Activated CD8-positive, alpha-beta memory T cell treated with anti-CD3 and anti-CD28 coated beads, Interleukin-2, amount 50 U/mL, for 1 hour (primary cell): ENCODE measurements around the gene EXOC3L1.

Experiments
- DNase-seq: peaks from one replicate; pipeline ENCODE4 v3.0.0-alpha.2; 2020; ENCODE audit errors: extremely low read depth

Gene EXOC3L1

DNA sequence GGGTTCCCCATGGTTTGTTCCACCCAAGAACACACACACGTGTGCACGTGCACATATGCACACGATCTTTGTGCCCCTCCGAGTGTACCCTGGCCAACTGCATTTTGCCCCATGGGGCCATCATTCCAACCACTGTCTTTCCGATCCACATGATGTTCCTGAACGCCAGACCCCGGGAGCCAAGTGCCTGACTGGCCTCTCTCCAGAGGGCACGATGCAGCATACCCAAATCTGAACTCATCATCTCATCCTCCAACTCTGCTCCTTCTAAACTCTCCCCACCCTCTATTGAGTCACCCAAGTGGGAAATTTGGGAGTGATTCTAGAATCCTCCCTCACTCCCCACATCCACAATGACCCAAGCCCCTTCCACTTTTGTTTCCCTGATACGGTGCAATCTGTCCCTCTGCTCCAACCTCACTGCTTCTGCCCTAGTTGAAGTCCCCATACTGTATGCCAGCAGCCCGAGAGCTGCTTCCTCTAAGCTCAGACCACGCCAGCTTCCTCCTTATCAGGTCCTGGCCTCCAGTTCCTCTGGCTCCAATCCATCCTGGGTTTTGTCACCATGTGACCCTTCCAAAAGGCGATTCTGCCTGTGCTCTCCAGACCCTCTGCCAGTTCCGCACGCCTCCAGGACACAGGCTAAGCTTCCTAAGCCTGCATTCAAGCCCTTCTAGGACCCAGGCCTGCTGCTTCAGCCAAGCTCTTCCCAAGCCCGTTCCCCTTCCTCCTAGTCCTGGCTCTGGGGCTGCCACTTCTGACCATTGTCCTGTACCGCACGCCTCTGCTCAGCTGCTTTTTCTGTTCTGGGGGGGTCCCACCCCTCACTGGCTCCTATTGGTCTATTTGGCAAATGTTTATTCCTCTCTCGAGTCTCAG, 26.9 kb upstream of the EXOC3L1 start:
- DNase-seq: no peak

DNA sequence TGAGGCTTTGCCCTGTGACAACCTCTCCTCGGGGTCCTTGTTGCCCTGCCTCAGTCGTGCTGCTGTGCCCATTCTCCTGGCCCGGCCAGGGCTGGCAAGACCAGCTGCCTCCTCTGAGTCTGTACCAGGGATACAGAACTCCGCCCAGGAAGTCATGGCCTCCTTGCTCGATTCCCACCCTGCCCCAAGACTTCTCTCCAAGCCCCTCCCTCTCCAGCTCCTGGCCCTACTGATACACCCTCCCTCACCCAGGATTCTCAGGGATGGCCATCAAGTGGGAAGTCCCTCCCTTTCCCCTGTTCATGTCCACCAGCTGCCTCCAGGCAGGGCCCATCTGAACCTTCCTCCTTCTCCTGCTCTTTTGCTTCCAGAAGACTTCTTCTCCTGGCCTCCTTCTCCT, 25.8 kb upstream of the EXOC3L1 start:
- no peak for DNase-seq

DNA sequence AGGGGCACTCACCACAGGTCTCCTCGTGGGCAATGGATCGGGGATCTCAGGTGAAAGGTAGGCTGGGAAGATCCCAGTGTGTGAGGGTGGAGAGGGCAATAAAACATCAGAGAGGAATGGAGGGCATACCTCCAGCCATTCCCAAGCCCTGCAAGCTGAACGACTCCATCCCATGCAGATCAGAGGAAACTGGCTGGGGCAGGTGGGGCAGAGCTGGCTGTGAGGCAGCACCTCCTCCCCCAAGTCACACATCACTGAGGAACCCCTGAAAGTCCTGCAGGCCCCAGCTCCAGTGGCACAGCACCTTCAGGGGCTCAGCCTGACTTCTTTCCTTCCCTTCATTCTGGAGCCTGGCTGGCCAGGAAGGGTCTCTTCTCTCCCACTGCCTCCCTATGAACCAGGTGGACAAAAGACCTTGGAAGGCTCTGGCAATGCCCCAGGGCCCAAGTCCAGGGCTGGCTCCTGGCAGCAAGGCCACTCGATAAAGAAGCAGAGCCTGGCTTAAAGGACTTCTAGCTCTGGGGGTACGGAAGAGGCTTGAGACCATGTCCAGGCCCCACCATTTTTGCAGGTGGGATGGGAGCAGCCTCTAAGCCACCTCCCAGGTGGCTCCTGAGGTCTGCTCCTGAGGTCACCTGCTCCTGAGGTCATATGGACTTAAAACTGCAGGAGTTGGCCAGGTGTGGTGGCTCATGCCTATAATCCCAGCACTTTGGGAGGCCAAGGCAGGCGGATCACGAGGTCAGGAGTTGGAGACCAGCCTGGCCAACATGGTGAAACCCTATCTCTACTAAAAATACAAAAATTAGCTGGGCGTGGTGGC, 23.5 kb upstream of the EXOC3L1 start:
- DNase-seq: no peak

DNA sequence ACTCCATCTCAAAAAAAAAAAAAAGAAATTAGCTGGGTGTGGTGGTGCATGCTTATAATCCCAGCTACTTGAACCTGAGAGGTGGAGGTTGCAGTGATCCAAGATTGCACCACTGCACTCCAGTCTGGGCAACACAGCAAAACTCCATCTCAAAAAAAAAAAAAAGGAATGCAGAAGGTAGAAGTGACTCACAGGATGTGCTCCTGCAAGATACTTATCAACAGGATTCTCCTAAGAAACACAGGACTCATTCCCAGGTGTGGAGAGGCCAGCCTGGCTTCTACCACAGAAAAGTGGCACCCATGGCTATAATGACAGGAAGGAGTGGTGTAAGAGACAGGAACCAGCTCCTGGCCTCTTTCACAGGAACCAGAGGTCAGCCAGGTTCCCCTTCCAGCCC, 22.8 kb upstream of the EXOC3L1 start:
- no peak for DNase-seq

DNA sequence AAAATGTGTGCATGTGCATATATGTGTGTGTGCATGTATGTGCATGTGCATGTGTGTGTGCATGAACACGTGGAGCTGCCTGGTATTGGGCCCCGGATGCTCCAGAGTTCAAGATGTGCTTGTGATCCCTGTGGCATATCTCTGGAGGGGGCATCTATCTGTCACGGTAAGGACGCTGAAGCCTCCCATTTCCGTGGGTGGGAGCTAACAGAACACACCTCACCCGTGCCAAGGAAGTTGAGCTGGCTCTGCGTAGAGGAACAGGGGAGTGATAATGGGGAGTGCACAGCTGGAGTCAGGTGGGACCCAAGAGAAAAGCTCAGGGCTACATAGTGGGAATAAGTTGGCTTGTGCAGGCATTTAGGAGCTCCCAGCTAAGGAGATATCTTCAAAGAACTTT, 21.7 kb upstream of the EXOC3L1 start:
- no peak for DNase-seq

DNA sequence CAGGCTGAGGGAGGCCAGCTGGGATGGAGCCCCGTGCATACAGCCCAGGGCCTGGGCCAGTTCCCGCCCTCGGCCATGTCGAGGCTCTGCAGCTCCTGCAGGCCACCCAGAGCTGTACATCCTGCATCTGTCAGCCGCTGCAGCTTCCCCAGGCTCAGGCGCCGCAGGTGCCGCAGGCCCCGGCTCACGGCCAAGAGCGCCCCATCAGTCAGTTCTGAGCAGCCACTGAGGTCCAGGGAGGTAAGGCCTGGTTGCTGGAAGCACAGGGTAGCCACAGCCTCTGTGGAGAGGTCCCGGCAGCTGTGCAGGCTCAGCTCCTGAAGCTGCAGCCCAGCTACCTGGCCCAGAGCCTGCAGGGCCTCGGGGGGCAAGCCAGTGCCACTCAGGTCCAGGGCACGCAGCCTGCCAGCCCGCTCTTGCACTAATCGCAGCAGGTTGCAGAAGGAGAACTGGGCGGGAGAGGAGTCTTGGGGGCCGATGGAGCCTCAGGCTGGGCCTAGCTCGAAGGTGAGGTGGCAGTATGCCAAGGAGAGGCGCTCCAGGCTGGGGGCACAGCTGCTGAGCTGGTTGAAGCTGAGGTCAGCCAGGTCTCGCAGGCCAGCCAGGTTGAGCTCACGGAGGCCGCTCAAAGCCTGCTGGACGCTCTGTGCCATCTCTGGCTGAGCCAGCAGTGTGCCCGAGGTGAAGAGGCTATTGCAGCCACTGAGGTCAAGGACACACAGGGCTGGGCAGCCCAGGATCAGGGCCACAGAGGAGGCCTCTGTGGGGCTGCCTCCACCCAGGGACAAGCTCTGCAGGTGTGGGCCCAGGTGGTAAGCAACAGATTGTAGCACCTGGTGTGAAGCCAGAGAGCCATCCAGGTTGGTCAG, 20.4 kb upstream of the EXOC3L1 start:
- no peak for DNase-seq

DNA sequence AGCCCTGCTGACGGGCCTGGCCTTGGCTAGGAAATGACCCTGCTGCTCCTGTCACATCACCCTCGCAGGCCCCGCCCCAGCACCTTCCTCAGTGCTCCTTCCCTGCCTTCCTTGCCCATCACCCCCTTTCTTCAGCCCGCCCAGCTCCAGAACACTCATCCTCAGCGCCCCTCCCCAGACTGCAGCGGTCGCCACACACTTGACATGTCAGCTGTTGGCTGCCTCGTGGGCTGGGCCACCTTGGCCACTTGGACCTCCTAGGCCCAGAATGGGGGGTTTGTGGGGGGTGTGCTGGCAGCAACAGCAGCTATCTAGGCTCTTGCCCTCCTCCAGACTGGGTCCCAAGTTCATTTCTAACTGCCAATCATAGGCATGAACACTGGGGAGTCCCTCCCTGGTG, 19.6 kb upstream of the EXOC3L1 start:
- no peak for DNase-seq

DNA sequence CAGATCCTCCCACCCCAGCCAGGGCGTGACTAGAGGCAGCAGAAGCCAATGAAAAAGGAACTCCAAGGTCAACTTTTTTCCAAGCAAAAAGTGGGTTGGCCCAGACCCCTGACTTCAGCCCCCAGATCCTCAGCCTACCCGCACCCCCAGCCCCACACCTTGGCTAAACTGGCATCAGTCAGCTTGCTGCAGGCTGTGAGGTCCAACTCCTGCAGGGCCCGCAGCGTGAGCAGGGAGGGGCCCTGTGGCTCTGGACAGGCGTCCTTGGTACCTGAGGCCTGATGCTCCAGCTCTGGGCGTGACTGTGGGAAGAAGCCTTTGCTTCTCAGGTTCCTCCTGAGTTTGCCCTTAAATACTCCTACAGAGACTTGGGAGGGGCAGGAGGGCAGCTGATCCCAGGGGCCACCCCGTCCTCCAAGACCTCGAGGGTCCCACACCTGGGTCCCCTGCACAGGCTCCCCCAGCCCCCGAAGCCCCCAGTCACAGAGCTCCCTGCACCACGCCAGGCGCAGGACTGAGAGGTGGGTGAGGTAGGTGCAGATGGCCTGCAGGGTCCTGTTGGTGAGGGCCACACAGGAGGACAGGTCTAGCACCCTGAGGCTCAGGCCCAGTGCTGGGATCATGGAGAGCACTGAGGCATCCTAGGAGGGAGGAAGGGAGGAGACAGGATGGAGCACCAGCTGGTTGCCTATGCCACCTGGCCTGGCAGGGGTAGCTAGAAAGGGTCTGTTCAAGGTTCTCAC, 18.4 kb upstream of the EXOC3L1 start:
- DNase-seq: no peak

DNA sequence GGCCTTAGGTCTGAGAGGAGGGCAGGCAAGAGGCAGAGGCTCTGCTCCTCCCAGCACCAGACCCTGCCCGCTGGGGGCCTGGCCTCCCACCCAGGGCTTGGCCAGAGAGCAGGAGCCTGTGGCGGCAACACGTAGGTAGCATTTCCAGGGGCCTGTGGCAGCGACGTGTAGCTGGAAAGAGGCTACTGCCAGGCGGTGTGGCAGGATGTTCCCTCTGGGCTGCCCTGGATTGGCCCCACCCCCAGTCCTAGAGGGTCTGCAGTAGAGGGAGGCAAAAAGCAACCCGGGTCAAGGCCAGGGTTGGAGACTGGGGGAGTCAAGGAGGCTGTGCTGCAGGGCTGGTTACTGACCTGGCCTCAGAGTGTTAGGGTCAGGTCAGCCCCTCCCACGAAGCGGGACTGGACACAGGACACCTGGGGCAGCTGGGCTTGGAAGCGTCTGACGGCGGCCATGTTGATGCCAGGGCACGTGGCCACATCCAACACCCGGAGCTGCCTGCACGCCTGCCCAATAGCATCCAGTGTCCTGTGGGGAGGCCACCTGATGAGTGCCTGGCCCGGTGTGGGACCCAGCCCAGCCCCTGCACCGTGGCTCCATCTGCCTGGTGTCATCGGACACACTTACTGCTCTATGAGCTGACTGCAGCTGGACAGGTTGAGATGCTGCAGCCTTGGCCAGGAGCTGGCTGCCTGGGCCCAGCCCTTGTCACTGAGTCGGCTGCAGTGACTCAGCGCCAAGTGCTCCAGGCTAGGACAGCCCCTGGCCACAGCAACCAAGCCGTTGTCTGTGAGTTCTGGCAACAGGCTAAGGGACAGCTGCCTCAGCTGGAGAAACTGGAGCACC, 17.5 kb upstream of the EXOC3L1 start:
- DNase-seq: no peak

DNA sequence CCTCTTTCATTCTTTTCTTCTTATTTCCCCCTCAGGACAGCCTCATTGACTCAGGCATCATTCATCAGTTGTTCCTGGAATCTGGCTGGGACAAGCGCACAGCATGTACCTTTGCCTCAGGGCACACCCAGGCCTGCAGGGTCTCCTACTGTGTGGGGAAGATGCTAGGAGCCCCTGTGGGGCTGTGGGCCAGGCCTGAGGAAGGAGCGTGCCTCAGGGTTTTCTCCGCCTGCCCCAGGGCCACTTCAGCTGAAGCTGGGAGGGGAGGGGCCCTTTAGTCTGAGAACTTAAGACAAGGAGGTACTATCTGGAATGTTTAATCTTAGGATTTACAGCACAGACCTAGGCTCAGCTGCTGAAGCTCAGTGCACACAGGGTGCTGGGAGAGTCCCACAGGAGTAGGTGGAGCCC, 16.9 kb upstream of the EXOC3L1 start:
- DNase-seq: no peak

DNA sequence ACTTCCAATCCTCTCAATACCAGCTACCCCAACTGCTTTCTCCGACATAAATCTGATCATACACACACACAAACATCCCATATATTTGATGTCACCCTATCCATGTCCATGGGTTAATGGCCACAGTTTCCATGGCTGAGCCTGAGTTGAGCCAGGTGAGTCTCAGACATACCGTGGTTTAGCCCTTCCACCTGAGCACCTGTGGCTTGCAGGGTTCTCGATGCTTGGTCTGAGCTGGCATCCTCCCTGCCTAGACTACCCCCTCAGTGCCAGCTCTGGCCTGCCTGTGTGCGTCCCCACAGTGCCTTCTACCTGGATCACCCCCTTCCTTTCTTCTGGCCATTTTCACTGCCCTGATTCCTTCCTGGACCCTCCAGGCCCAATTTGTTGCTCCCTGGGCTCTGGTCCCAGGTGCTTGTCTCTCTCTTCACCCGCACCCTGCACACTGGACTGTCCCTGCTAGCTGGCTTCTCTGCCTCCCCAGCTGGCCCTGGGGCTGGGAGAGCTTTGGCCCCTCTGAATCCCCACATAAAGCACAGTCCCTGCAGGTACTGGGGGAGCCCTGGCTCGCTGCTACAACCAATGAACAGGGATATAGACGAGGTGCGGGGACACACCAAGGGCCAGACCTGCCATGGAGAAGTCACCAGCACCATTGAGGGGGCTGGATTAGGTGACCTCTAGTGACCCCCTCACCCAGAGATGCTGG, 16.3 kb upstream of the EXOC3L1 start:
- DNase-seq: no peak

DNA sequence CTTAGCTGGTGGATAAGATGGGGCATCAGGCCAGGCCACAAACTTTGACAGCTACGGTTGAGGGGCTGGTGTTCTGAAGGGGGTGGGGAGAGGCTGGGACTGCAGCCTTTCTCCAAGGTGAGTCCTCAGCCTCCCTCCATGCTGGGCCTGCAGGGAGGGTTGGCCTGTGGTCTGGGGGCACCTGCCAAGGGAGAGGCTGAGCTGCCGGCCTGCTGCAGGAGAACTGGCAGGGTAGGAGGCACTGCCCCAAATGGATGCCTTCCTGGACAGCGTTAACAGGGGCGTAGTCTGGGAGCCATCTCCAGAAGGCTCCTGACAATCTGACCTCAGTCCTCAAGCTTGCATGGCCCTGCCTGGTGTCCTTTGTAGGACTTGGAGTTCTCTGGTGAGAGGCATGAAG, 14.1 kb upstream of the EXOC3L1 start:
- DNase-seq: no peak

DNA sequence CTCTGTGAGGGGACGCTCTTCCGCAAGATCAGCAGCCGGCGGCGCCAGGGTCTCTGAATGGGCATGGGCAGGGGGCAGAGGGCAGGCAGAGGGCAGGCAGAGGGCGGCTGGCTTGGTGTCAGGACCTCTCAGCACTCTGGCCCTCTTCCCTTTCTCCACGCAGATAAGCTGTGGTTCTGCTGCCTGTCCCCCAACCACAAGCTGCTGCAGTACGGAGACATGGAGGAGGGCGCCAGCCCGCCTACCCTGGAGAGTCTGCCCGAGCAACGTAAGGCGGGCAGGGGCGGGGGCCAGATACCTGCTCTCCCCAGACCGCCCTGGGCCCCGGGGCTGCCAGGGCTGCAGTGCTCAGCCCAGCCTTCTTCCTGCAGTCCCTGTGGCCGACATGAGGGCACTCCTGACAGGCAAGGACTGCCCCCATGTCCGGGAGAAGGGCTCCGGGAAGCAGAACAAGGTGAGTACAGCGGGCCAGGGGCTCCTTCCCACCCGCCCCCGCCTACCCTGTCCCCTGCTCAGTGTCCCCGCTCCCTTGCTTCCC, 13.1 kb upstream of the EXOC3L1 start:
- no peak for DNase-seq

DNA sequence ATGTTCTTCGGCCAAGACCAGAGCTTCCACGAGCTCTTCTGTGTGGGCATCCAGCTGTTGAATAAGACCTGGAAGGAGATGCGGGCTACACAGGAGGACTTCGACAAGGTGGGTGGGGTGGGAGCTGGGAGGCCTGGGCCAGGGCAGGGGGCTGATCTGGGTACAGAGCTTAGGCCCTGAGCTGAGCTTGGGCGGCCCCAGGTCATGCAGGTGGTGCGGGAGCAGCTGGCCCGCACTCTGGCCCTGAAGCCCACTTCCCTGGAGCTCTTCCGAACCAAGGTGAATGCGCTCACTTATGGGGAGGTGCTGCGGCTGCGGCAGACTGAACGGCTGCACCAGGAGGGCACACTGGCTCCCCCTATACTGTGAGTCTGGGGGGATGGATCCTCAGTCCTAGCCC, 12.5 kb upstream of the EXOC3L1 start:
- DNase-seq: no peak

DNA sequence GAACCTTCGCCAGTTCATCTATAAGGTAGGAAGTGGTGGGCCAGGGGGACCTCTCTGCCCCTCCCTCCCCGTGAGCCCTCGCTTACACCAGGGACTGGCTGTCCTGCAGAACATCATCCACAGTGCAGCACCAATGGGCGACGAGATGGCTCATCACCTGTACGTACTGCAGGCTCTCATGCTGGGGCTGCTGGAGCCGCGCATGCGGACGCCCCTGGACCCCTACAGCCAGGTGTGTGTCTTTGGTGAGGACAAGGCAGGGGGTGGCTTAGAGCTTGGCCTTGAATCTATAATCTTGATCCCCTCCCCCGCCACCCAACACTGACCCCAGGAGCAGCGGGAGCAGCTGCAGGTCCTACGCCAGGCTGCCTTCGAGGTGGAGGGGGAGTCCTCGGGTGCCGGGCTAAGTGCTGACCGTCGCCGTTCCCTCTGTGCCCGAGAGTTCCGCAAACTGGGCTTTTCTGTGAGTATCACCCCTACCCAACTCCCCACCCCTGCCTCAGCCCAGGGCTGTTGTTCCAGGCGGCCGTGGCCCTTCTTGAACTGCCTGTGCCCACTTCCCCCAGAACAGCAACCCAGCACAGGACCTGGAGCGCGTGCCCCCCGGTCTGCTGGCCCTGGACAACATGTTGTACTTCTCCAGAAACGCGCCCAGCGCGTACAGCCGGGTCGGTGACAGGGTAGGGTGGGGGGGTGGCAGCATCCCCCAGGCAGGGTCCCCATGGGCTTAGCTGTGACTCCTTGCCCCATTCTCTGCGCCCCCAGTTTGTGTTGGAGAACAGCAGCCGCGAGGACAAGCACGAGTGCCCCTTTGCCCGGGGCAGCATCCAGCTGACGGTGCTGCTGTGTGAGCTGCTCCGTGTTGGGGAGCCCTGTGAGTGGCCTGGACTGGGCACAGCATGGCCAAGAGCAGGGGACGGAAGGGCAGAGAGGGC, 11.7 kb upstream of the EXOC3L1 start:
- DNase-seq: no peak

DNA sequence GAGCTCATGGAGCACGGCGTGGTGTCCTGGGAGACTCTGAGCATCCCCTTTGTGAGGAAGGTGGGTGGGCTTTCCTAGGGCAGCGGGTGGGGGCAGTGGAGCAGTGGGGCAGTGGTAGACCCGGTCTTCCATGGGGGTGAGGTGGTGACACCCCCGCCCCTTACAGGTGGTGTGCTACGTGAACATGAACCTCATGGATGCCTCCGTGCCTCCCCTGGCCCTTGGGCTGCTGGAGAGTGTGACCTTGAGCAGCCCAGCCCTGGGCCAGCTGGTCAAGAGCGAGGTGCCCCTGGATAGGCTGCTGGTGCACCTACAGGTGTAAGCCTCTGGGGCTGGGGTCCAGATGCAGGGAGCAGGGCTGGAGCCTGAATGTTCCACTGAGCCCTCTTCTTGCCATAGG, 10.6 kb upstream of the EXOC3L1 start:
- DNase-seq: no peak

DNA sequence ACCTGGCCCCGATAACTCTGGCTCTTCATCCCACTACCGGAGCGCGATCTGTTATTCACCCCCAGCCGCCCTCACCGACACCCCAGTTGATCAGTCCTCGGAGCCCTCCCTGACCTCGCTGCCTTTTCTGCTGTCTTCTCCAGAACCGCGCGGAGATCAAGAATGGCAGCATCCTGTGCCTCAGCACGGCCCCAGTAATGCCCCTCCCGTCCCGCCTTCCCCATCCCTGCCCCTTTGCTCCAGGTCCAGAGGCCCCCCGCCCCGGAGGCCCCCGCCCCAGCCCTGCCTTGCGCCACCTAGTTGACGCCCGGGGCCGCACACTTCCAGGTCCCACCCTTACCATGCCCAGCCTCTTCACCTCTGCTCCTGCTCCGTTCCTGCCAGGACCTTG, 9.9 kb upstream of the EXOC3L1 start:
- no peak for DNase-seq

DNA sequence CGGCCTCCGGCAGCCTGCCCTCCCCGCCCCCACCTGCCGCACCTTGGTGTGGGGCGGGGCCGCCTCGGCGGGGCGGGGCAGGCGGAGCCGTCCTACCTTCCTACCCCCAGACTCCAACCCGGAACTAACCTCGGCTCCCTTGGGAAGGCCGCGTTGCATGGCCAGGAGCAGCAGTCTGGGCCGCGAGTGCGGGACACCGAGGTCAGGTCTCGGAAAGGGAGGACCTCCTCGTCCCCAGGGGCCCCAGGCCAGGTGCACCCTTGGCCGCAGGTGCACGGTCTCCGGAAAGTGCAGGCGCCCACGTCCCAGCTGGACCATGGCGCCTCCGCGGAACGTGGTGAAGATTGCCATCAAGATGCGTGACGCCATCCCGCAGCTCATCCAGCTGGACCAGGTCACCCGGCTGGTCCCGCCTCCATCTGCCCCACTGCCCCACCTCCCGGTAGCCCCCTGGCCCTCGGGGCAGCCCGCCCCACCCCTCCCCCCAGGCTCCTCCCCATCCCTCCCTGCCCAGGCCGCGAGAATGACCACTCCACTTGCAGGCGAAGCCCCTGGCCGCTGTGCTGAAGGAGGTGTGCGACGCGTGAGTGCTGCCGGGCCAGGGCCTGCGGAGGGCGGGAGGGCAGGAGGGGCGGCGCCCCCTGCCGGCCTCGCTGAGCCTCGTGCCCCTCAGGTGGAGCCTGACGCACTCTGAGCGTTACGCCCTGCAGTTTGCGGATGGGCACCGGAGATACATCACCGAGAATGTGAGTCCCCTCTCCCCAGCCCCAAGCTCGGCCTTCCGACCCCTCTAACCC, 9.3 kb upstream of the EXOC3L1 start, which contains the start of gene ELMO3:
ELMO3 (plus strand) TSS at position 121 of the 797 bp plus-strand sequence; CDS start at position 317, 196 bp downstream.
- DNase-seq: no peak
